ENCODE data around the gene FLAD1.

FLAD1 gene

GRCh38 chr1:154982897-154983648, at the start of gene FLAD1:
Gene FLAD1, plus strand, starts transcription at chr1:154983344. Its CDS starts 351 bp downstream, at chr1:154983695.
- Histone ChIP-seq H3K27ac (ENCODE audit: low read depth, low read length) (no peak within 1 kb of the TSS), H3K4me1 (ENCODE audit: control insufficient read depth in 1 of 2, insufficient read depth in 2 of 2, low read length in 2 of 2) (peaks cover 13 to 18% of the 10 kb centered on the region in 2 donors), H3K36me3 (ENCODE audit: control insufficient read depth in 1 of 2, insufficient read depth in 2 of 2, low read length in 2 of 2) (peaks cover 2 to 18% of the 10 kb centered on the region in 2 donors), H3K27me3 (ENCODE audit: control insufficient read depth in 1 of 2, insufficient read depth in 2 of 2, low read length in 2 of 2) (no peaks in the 10 kb centered on the region), H3K9ac (ENCODE audit: low read depth in 1 of 2, low read length in 2 of 2) (peak within 1 kb of the TSS; percentile 78 to 93), H3K4me3 (ENCODE audit: low read depth in 1 of 2, low read length in 2 of 2) (peak within 1 kb of the TSS; percentile 96 to 98), H3K9me3 (ENCODE audit: control insufficient read depth in 1 of 2, low read length in 2 of 2) (no peaks in the 10 kb centered on the region)

- Histone ChIP-seq H3K27me3 (ENCODE audit: control insufficient read depth in 1 of 2, insufficient read depth in 2 of 2, low read length in 2 of 2) (no peaks in the 10 kb centered on the region), H3K36me3 (ENCODE audit: control insufficient read depth in 1 of 2, insufficient read depth in 2 of 2, low read length in 2 of 2) (peaks cover 5 to 6% of the 10 kb centered on the region in 2 donors), H3K9ac (ENCODE audit: low read depth in 1 of 2, low read length in 2 of 2) (no peak overlapping the region), H3K4me1 (ENCODE audit: control insufficient read depth in 1 of 2, insufficient read depth in 2 of 2, low read length in 2 of 2) (peaks cover 23 to 31% of the 10 kb centered on the region in 2 donors), H3K9me3 (ENCODE audit: control insufficient read depth in 1 of 2, low read length in 2 of 2) (no peaks in the 10 kb centered on the region), H3K27ac (ENCODE audit: low read depth, low read length) (no peak overlapping the region), H3K4me3 (ENCODE audit: low read depth in 1 of 2, low read length in 2 of 2) (no peak overlapping the region)
These were observed 48.7 kb upstream of the FLAD1 start for GRCh38 chr1:154934358-154934948.

GRCh38 chr1:154935749-154936554, 47.2 kb upstream of the FLAD1 start:
- H3K4me1 ChIP-seq (ENCODE audit: control insufficient read depth in 1 of 2, insufficient read depth in 2 of 2, low read length in 2 of 2) = peaks cover 34 to 41% of the 10 kb centered on the region in 2 donors
- H3K27ac ChIP-seq (ENCODE audit: low read depth, low read length) = peak overlapping the region; percentile 99
- H3K9ac ChIP-seq (ENCODE audit: low read depth in 1 of 2, low read length in 2 of 2) = peak overlapping the region; percentile 94 to 100
- no peaks in the 10 kb centered on the region for H3K36me3 ChIP-seq (ENCODE audit: control insufficient read depth in 1 of 2, insufficient read depth in 2 of 2, low read length in 2 of 2)
- no peaks in the 10 kb centered on the region for H3K9me3 ChIP-seq (ENCODE audit: control insufficient read depth in 1 of 2, low read length in 2 of 2)
- peak overlapping the region; percentile 85 to 97 for H3K4me3 ChIP-seq (ENCODE audit: low read depth in 1 of 2, low read length in 2 of 2)
- no peaks in the 10 kb centered on the region for H3K27me3 ChIP-seq (ENCODE audit: control insufficient read depth in 1 of 2, insufficient read depth in 2 of 2, low read length in 2 of 2)

GRCh38 chr1:154936555-154937084, 46.5 kb upstream of the FLAD1 start, which contains the start of gene PMVK:
Gene PMVK, minus strand, starts transcription at chr1:154936719. Its CDS starts 34 bp downstream, at chr1:154936685.
- Histone ChIP-seq H3K27ac (ENCODE audit: low read depth, low read length) (peak within 1 kb of the TSS; percentile 99), H3K4me3 (ENCODE audit: low read depth in 1 of 2, low read length in 2 of 2) (peak within 1 kb of the TSS; percentile 85 to 97), H3K27me3 (ENCODE audit: control insufficient read depth in 1 of 2, insufficient read depth in 2 of 2, low read length in 2 of 2) (no peaks in the 10 kb centered on the region), H3K9me3 (ENCODE audit: control insufficient read depth in 1 of 2, low read length in 2 of 2) (no peaks in the 10 kb centered on the region), H3K9ac (ENCODE audit: low read depth in 1 of 2, low read length in 2 of 2) (peak within 1 kb of the TSS; percentile 94 to 100), H3K4me1 (ENCODE audit: control insufficient read depth in 1 of 2, insufficient read depth in 2 of 2, low read length in 2 of 2) (peaks cover 34 to 44% of the 10 kb centered on the region in 2 donors), H3K36me3 (ENCODE audit: control insufficient read depth in 1 of 2, insufficient read depth in 2 of 2, low read length in 2 of 2) (no peaks in the 10 kb centered on the region)

GRCh38 chr1:154937085-154937987, 45.8 kb upstream of the FLAD1 start:
- Histone ChIP-seq H3K9ac (ENCODE audit: low read depth in 1 of 2, low read length in 2 of 2) (peak overlapping the region; percentile 94 to 100), H3K4me1 (ENCODE audit: control insufficient read depth in 1 of 2, insufficient read depth in 2 of 2, low read length in 2 of 2) (peaks cover 39 to 49% of the 10 kb centered on the region in 2 donors), H3K27me3 (ENCODE audit: control insufficient read depth in 1 of 2, insufficient read depth in 2 of 2, low read length in 2 of 2) (no peaks in the 10 kb centered on the region), H3K9me3 (ENCODE audit: control insufficient read depth in 1 of 2, low read length in 2 of 2) (no peaks in the 10 kb centered on the region), H3K27ac (ENCODE audit: low read depth, low read length) (peak overlapping the region; percentile 99), H3K4me3 (ENCODE audit: low read depth in 1 of 2, low read length in 2 of 2) (peak overlapping the region; percentile 85 to 97), H3K36me3 (ENCODE audit: control insufficient read depth in 1 of 2, insufficient read depth in 2 of 2, low read length in 2 of 2) (no peaks in the 10 kb centered on the region)

GRCh38 chr1:154937988-154938386, 45.2 kb upstream of the FLAD1 start:
- Histone ChIP-seq H3K27me3 (ENCODE audit: control insufficient read depth in 1 of 2, insufficient read depth in 2 of 2, low read length in 2 of 2) (no peaks in the 10 kb centered on the region), H3K4me3 (ENCODE audit: low read depth in 1 of 2, low read length in 2 of 2) (peak overlapping the region in 1 of 2 donors; percentile 85), H3K27ac (ENCODE audit: low read depth, low read length) (peak overlapping the region; percentile 99), H3K36me3 (ENCODE audit: control insufficient read depth in 1 of 2, insufficient read depth in 2 of 2, low read length in 2 of 2) (no peaks in the 10 kb centered on the region), H3K9ac (ENCODE audit: low read depth in 1 of 2, low read length in 2 of 2) (peak overlapping the region; percentile 94 to 100), H3K9me3 (ENCODE audit: control insufficient read depth in 1 of 2, low read length in 2 of 2) (no peaks in the 10 kb centered on the region), H3K4me1 (ENCODE audit: control insufficient read depth in 1 of 2, insufficient read depth in 2 of 2, low read length in 2 of 2) (peaks cover 45 to 48% of the 10 kb centered on the region in 2 donors)

- Histone ChIP-seq H3K36me3 (ENCODE audit: control insufficient read depth in 1 of 2, insufficient read depth in 2 of 2, low read length in 2 of 2) (no peaks in the 10 kb centered on the region), H3K27ac (ENCODE audit: low read depth, low read length) (no peak overlapping the region), H3K4me1 (ENCODE audit: control insufficient read depth in 1 of 2, insufficient read depth in 2 of 2, low read length in 2 of 2) (peaks cover 51 to 52% of the 10 kb centered on the region in 2 donors), H3K9ac (ENCODE audit: low read depth in 1 of 2, low read length in 2 of 2) (no peak overlapping the region), H3K4me3 (ENCODE audit: low read depth in 1 of 2, low read length in 2 of 2) (no peak overlapping the region), H3K27me3 (ENCODE audit: control insufficient read depth in 1 of 2, insufficient read depth in 2 of 2, low read length in 2 of 2) (no peaks in the 10 kb centered on the region), H3K9me3 (ENCODE audit: control insufficient read depth in 1 of 2, low read length in 2 of 2) (no peaks in the 10 kb centered on the region)
These were observed 44.3 kb upstream of the FLAD1 start for GRCh38 chr1:154938604-154939399.

GRCh38 chr1:154940213-154940560, 43.0 kb upstream of the FLAD1 start:
- Histone ChIP-seq H3K27me3 (ENCODE audit: control insufficient read depth in 1 of 2, insufficient read depth in 2 of 2, low read length in 2 of 2) (no peaks in the 10 kb centered on the region), H3K4me1 (ENCODE audit: control insufficient read depth in 1 of 2, insufficient read depth in 2 of 2, low read length in 2 of 2) (peaks cover 62 to 63% of the 10 kb centered on the region in 2 donors), H3K9me3 (ENCODE audit: control insufficient read depth in 1 of 2, low read length in 2 of 2) (no peaks in the 10 kb centered on the region), H3K4me3 (ENCODE audit: low read depth in 1 of 2, low read length in 2 of 2) (no peak overlapping the region), H3K9ac (ENCODE audit: low read depth in 1 of 2, low read length in 2 of 2) (no peak overlapping the region), H3K27ac (ENCODE audit: low read depth, low read length) (no peak overlapping the region), H3K36me3 (ENCODE audit: control insufficient read depth in 1 of 2, insufficient read depth in 2 of 2, low read length in 2 of 2) (peaks cover 0 to 3% of the 10 kb centered on the region in 2 donors)
